ENCODE data around the gene TREML1.

Gene TREML1

DNA sequence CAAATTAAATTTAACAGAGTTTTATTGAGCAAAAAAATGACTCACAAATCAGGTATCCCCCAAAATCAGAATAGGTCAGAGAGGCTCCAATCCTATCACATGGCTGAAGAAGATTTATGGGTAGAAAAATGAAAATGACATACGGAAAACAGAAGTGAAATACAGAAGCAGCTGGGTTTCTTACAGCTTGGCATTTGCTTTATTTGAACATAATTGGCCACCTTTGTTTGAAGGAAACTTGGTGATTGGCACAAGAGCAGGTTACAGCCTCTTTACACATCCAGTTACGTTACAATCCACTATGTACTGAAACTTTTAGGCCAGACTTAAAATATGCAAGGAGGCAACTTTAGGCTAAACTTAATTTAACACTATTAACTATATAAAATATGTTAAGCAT is 20.5 kb upstream of the TREML1 start:
- H3K4me3 ChIP-seq (ENCODE audit: low read depth, low read length): no peak overlapping the region
- ChIA-PET POLR2A (no interaction called here), CTCF (interaction anchor here (1.9 kb wide), 1 partner anchor 8 kb away, joined by 6 read pairs; no protein-coding TSS in a partner anchor)
- DNase-seq (ENCODE audit: low read depth, low spot score): no peak
- TF ChIP-seq CTCF (IDR thresholded peaks at IDR 0.05; ENCODE audit: insufficient read depth, low read length, missing control alignments): no peak

- POLR2A ChIA-PET: no interaction called here
- DNase-seq (ENCODE audit: low read depth, low spot score): no peak
- no peak for TF ChIP-seq CTCF (IDR thresholded peaks at IDR 0.05; ENCODE audit: insufficient read depth, low read length, missing control alignments)
- CTCF ChIA-PET: no interaction called here
- H3K4me3 ChIP-seq (ENCODE audit: low read depth, low read length): no peak overlapping the region
Measured at GRCh38 chr6:41171908-41172307, 17.8 kb upstream of the TREML1 start.

- DNase-seq (ENCODE audit: low read depth, low spot score): no peak
- TF ChIP-seq CTCF (IDR thresholded peaks at IDR 0.05; ENCODE audit: insufficient read depth, low read length, missing control alignments): no peak
- ChIA-PET CTCF (interaction anchor here (1.4 kb wide), 1 partner anchor 11 kb away, joined by 5 read pairs; no protein-coding TSS in a partner anchor), POLR2A (no interaction called here)
- H3K4me3 ChIP-seq (ENCODE audit: low read depth, low read length): no peak overlapping the region
Measured at GRCh38 chr6:41170547-41171160, 16.5 kb upstream of the TREML1 start.

DNA sequence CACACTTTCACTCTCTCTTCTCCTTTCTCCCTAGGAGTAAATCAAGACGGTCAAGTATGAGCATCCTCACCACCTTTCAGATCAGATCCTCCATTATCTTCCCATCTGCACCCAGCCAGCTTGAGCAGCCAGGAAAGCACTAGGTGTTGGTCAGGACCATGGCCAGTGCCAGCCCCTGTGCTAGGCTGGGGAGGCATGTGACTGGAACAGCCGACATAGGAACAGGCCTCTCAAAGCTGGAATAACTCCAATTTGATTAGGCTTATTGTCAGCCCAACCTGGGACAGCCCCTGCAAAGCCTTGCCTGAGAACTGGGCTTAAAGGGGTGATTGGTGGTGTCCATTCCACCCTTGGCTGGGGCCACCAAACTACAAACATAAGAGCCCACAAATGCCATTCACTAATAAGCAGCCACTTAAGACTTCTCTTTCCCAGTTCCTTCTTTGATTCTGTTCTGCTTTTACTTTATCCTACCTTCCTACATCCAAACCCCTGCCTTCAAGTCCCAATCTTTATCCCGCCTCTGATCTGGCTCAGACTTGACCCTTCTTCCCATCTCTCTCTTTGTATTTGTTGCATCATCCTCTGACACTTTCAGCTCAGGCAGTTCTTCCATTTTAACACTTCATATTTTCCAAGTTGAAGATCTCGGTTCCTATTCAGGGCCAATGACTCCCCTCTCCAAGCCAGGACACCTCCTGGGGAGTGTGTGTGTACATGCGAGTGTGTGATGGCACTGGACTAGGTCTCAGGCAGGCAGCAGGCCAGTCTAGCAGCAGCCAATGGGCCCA is 13.2 kb upstream of the TREML1 start:
- DNase-seq (ENCODE audit: low read depth, low spot score): no peak
- no peak for TF ChIP-seq CTCF (IDR thresholded peaks at IDR 0.05; ENCODE audit: insufficient read depth, low read length, missing control alignments)
- ChIA-PET POLR2A (no interaction called here), CTCF (no interaction called here)
- H3K4me3 ChIP-seq (ENCODE audit: low read depth, low read length): no peak overlapping the region

- POLR2A ChIA-PET: no interaction called here
- no peak for TF ChIP-seq CTCF (IDR thresholded peaks at IDR 0.05; ENCODE audit: insufficient read depth, low read length, missing control alignments)
- H3K4me3 ChIP-seq (ENCODE audit: low read depth, low read length): no peak overlapping the region
- CTCF ChIA-PET: interaction anchor here (0.6 kb wide), 1 partner anchor 20 kb away, joined by 3 read pairs; no protein-coding TSS in a partner anchor
- DNase-seq (ENCODE audit: low read depth, low spot score): no peak
Measured at GRCh38 chr6:41164551-41165120, 10.5 kb upstream of the TREML1 start.

DNA sequence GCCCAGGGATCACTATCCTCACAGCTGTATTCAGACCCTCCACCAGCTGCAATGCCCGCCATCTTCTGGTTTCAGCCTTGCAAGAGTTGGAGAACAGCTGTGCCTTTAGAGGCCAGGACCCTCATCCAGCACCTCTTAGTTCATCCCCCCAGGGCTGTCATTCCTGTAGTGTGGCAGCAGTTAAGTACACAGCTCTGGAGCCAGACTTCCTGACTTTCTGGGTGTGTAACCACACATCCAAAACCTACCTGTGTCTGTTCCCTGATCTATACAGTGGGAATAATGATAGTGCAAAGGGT is 9.2 kb upstream of the TREML1 start:
- TF ChIP-seq CTCF (IDR thresholded peaks at IDR 0.05; ENCODE audit: insufficient read depth, low read length, missing control alignments): no peak
- ChIA-PET POLR2A (no interaction called here), CTCF (no interaction called here)
- no peak overlapping the region for H3K4me3 ChIP-seq (ENCODE audit: low read depth, low read length)
- DNase-seq (ENCODE audit: low read depth, low spot score): no peak
